ENCODE data around the gene TAF10.

Gene TAF10

DNA sequence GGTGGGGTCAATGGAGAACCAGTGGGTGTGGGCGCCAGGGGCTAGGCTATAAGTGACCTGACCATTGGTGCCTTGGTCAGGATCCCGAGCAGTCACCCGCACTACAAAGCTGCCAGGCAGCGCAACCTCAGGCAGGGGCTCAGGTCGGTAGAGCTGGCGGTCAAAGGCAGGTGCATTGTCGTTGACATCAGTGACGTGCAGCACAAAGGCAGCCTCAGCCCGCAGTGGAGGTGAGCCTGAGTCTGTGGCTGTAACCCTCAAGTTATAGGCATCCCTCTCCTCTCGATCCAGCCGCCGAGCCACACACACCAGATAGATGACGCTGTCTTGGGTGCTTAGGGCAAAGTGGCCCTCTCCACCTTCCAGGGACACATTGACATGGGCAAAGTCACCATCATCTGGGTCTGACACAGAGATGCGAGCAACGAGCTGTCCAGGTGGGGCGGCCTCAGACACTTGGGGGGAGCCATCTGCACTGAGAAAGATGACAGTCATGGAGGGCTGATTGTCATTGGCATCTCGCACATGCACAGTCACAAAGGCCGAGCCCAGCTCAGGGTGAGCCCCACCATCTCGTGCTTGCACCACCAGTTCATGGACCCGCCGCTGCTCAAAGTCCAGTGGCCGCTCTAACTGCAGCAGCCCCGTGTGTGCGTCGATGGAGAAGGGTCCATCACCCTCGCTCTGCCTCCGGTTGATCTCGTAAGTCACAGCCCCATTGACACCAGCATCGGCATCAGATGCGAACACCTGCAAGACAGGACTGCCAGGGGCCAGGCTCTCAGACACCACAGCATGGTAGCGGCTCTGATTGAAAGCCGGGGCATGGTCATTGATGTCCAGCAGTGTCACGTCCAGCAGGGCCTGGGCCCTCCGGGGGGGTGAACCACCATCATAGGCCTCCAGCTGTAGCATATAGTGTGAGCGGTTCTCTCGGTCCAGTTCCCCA lies 28.3 kb upstream of the TAF10 start:
- no peak for DNase-seq (ENCODE audit: low read depth)

DNA sequence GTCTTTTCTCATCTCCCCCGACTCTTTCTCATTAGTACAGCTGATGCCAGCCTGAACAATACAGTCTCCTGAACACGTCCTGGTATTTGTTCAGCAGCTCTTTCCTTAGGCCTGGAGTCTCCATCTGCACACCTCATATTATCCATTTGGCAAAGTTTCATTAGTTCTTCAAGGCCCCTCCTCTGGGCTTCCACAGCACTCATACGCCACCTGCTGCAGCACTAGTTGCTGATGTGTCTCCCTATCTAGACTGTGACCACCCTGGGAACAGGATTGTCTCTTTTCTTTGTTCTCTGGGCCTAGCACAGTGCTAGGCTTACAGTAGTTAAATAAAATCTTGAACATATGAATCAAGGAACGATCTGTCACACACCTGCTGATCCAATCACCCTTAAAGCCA lies 26.4 kb upstream of the TAF10 start:
- DNase-seq (ENCODE audit: low read depth) = no peak

DNA sequence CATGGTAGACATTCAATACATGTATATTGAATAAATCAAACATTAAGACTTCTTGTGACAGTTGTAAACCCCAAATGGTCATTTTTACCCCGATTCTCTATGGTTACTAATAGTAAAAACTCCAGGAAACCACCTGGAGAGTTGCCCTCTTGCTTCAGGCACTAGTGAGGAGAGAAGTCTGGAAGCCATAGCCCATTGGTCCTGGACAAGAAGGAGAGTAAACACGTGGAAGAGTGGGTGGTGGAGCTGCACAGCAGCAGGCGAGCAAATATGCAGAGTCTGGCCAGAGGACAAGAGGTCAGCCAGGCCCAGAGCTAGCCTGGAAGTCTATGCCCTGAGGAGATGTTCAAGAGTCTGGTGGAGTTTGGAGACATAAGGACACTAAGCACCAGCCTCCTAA lies 25.9 kb upstream of the TAF10 start:
- no peak for DNase-seq (ENCODE audit: low read depth)

DNA sequence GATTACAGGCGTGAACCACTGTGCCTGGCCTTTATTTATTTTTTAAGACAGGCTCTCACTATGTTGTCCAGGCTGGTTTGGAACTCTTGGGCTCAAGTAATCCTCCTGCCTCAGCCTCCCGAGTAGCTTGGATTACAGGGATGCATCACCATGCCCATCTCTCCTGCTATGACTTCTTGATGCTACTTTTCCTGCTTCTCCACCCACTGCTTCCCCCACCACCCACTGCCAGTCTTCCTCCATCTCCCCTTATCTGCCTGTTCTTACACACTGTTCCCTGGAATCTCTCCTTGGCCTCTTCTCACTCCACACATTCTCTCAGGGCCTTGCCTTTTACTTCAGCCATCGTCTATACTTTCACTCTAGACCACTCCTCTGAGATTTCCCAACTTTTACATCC lies 24.5 kb upstream of the TAF10 start:
- no peak for DNase-seq (ENCODE audit: low read depth)

DNA sequence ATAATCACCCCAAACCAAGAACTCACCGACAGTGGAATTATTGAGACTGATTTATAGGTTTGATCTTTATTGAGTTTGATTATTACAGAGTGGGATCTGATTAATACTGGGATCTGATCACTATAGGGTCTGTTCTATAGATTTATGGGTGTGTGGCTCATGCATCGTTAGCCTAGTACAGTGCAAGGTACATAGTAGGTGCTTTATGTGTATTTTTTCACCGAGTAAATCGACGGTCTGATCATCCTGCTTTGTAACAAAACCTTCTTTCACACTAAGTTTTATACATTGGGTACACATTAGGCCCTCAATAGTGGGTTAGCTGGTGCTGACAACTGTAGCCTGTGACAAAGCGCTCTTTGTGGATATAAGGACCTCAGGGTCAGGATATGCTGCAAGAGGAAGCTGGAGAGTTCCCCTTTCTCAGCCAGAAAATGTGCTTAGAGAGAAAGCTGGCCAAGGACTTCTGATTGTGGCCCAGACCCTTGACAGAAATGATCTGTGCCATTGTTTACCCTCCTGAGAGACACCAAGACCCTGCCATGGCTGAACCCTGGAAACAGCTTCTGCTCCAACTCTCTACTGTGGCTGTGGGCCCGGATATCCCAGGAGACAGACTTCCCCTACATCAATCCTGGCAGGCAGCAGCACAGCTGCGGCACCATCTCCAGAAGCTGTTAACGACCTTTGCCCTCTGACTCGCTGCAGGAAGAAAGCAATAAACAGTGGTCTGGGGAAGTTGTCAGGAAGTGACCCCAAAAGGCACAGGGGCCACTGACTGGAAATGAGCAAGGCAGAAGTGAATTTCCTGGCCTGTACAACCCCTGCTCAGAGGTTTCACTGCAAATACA lies 23.3 kb upstream of the TAF10 start:
- DNase-seq (ENCODE audit: low read depth) = no peak

DNA sequence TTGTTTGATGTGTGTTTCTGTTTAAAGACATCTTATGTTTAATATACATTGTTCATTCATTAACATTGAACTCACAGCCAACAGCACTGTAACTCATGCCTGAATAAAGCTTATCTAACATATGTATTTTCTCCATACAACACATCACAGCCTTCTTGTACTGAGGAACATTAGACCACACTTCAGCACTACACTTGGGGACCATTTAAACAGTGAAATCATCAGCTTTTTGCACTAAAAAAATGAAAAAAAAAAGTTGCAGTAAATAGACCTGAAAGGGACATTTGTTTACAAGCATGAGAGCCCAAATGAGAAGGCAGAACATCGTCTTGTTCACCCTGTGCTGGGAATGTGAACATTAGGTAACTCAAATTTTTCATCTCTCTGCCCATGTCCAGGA lies 22.5 kb upstream of the TAF10 start:
- DNase-seq (ENCODE audit: low read depth) = no peak

DNA sequence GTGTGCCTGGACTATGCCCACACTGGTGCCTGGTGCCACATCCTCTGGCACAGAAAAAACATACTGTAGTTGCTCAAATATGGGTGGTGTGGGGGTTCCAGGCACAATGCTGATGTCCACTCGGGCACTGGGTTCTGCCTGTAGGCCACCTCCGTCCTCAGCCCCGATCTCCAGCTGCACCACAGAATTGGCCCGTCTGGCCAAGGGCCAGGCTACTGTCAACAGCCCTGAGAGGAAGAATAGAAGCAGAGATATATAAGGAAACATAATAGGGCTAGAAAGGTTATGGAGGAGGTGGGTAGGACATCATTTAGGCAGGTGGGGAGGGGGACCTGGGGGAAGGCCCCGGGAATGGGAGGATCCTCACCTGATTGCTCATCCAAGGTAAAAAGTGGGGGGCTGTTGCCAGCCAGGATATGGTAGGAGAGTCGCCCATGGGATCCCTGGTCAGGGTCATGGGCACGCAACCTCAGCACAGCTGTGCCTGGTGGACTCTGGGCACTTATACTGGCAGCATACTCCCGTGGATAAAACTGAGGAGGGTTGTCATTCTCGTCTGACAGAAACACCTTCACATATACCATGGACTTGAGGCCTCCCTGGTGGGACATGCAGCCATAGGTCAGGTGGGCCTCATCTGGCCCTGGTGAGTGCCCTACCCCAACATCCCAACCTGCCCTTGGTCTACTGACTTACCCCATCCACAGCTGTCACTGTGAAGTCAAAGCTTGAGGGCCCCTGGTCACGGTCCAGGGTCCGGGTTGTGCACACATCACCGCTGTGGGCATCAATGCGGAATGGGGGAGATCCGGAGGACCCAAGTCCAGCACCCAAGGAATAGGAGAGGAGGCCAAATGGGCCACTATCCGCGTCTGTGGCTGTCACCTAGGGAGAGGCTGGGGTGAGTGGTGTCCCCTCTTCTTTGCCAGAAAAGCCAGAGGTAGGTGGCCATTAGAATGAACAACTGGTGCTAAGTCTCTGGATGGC lies 21.7 kb upstream of the TAF10 start:
- no peak for DNase-seq (ENCODE audit: low read depth)

DNA sequence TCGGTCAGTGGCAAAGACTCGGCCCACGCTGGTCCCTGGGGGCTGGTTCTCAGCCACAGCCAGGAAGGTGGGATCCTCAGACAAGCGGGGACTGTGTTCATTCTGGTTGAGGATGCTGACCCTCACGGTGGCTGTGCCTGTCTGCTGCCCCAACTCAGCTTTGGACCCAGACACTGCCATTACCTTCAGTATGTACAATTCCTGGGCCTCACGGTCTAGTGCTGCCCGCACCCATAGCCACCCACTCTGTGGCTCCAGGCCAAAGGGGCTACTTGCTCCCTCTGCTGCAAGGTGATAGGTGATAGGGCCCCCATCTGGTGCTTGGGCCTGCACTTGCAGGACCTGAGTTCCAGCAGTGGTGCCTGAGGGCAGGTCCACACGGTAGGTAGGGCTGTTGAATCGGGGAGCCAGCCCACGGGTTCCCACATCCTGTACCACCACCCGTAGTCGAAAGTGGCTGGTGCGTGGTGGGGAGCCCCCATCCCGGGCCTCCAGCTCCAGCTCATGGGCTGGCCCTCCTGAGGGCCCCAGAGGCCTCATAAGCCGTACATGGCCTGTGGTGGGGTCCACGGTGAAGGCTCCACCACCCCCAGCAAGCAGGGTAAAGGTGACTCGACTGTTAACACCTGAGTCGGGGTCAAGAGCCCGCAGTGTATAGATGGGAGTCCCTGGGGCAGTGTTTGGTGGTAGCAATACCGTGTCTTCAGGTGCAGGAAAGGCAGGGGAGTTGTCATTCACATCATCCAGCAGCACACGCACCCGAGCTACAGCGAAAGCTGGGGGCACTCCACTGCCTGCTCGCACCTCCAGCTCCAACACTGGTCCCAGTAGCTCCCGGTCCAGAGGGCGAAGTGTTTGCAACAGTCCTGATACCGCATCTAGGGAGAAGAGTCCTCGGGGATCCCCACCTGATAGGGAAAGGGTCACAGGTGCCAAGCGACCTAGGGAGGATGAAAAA lies 20.4 kb upstream of the TAF10 start:
- no peak for DNase-seq (ENCODE audit: low read depth)

DNA sequence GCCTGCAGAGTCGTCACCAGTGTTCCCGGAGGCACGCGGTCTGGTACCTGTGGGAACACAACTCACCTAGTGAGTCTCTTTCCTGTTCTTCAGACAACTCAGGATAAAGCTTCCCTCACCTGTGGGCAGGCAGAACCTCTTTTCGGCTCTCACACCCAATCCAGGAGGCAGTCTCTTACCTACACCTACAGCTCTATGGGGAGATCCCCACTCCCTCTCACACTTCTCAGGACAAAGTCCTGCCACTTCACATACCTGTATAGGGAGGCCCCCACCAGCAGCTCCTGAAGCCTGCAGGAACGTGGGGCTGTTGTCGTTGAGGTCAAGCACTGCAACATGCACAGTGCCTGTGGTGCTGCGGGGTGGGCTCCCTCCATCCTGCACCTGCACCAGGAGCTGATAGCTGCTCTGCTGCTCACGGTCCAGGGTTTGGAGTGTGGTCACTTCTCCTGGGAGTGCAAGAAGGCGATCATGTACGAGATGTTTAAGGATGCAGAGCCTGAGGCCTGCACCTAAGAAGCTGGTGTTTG lies 19.4 kb upstream of the TAF10 start:
- no peak for DNase-seq (ENCODE audit: low read depth)

DNA sequence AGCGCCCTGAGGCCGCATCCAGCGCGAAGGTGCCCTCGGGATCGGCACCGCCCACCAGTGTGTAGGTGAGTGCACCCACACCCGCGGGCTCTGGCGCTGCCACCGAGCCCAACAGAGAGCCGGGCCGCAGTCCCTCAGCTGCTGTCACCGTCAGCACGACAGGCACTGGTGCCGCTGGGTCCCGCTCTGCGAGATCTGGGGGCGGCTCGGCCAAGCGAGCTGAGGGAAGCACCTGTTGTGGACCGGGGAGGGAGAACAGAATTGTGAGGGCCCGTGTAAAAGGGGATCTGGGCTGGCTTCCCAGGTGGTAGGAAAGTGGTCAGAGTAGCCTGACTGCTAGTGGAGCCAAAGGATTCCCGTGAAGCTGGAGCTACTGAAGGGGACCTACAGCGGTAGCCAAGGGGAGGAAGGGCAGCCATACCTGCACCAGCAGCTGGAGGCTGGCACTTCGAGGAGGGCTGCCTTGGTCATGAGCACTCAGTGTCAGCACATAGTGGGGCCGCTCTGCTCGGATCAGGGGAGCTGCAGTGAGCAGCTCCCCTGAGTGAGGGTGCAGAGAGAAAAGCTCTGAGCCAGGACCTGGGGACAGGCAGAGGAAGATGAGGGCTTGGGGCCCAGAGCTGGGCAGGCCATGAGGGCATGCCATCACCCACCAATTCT lies 18.7 kb upstream of the TAF10 start:
- DNase-seq (ENCODE audit: low read depth) = no peak

DNA sequence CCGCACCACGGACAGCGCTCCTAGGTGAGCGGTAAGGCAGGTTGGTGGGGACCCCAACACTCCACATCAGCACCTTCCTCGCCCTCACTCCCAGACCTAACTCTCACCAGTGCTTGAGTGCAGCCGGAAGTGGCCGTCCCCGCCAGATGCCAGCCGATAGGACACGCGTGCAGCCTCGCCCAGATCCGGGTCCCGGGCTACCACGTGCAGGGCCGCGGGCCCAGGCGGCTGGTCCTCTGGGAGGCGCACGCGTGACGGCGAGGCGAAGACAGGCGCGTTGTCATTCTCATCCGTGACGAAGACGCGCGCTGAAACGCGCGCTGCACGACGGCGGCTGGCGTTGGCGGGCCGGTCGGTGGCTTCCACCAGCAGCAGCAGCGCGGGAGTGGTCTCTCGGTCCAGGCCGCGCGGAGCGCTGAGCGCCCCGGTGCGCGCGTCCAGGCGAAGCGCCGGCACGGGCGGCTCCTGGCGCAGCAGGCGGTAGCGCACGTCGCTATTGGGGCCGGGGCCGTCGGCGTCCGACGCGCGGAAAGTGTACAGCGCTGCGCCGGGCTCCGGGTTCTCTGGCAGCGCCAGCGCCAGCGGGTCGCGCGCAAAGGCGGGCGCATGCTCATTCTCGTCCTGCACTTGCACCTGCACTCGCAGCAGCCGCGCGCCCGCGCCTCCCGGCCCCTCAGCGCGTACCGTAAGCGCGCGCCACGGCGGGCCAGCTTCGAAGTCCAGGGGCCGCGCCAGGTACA lies 18.0 kb upstream of the TAF10 start:
- DNase-seq (ENCODE audit: low read depth) = no peak

DNA sequence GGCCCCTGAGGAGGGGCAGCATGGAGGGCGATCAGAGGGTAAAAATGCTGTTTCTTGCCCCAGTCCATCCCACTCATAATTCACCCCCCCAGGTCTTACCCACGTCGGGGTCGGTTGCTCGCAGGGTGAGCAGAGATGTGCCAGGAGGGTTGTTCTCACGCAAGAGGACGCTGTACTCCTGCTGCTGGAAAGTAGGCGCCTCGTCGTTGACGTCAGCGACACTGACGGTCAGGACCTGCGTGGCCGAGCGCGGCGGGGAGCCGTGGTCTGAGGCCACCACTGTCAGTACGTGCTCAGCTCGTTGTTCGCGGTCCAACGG lies 17.5 kb upstream of the TAF10 start:
- no peak for DNase-seq (ENCODE audit: low read depth)

DNA sequence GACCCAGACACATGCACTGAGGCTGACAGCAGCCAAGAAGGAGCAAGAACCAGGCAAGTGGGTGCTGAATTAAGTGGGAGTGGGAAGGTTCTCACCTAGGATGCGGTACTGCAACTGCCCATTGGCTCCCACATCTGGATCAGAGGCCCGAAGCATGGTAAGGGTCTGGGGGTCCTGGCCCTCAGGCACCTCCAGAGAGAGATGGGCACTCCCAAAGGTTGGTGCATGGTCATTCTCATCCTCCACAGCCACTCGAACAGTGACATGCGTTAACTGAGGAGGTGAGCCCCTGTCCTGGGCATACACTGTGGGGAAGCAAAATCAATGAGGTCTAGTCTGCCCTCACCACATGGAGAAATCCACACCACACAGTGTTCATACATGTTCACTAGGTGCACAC lies 16.5 kb upstream of the TAF10 start:
- no peak for DNase-seq (ENCODE audit: low read depth)

DNA sequence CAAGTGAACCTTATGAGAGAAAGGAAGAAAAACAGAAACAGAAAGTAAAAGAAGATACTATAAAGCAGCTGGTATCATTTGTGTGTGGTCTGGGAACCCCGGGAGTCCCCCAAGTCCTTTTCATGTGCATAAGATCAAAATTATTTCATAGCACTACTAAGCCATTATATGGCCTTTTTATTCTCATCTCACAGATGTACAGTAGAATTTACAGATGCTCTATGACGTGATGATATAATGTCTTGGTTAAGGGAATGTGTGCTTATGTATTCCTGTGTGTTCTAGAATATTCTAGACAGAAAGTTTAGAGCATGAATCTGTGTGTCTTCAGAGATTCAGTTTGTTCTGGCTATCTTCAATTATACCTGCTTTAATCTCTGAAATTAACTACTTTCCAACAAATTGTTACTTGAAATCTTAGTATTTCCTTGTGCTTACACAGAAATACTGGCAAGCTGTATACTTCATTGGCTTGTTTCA lies 15.8 kb upstream of the TAF10 start:
- no peak for DNase-seq (ENCODE audit: low read depth)

DNA sequence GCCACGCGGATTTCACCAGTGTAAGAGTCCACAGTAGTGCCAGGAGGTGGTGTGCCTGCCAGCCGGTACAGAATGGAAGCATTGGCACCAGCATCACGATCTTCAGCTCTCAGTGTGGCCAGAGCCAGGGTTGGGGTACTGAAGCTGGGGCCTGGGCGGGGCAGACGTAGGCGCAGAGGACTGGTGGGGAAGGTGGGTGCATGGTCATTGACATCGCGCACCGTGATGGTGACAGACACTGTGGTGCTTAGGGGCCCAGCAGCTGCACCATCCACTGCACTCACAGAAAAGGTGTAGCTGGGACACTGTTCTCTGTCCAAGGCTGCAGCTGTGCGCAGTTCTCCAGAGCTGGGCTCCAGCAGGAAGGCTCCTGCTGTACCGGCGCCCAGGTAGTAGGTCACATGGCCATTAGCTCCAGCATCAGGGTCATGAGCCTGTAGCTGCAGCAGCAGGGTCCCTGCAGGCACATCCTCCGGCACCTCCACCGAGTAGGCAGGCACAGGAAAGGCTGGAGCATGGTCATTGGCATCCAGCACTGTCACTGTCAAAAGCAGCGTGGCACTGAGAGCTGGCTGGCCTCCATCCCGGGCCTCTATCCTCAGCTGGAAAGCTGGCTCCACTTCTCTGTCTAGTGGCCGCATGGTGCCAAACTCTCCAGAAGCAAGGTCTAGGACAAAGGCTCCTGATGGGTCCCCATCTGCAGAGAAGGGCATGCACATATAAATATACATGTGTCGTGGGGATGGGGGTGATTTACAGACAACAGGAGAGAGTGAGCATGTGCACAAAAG lies 15.2 kb upstream of the TAF10 start:
- no peak for DNase-seq (ENCODE audit: low read depth)

DNA sequence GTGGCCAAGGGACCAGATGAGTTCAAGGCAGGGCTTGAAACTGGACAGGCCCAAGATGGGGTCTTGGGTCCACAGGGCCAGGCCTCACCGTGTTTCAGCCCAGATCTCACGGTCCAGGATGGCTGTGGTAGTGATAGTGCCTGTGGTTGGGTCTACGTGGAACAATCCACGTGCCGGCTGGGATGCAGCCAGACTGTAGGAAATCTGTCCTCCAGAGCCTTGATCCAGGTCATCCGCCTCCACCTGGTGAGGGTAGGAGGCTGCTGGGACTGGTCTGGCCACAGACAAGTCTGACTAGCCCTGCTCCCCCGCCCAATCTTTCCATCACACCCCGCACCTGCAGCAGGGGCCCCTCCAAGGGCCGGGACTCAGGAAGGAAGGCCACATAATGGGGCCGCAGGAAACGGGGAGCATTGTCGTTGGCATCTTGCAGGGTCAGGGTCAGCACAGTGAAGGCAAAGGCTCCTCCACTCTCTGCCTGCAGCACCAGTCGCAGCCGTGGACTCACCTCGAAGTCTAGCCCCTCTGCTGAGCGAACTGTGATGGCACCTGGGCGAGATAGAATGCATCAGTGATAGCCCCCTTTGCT lies 13.9 kb upstream of the TAF10 start:
- no peak for DNase-seq (ENCODE audit: low read depth)

DNA sequence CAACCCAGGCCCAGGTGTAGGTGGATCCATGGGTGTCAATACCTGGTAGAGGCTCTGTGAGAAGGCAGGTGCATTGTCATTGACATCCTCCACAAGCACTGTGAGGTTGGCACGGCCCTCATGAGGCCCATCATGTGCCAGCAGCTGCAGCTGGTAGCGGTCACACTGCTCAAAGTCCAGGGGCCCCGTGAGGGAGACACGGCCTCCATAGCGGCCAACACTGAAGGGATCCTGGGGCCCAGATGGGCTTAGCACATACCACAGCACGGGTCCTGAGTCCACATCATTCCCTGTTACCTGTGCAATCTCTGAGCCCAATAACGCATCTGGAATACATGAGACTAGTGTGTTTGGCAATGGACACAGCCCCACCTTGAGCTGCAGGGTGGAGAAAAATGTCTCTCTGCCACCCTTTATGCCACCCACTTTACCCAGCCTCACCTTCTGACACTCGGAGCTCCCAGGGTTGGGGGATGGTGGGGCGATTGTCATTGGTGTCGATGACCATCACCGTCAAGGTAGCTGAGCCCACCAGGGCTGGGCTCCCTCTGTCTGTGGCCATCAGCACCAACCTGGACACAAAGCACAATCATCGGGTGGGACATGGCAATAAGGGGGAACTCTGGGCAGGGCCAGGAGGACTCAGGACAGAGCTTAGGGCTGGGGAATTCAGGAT lies 13.3 kb upstream of the TAF10 start:
- DNase-seq (ENCODE audit: low read depth) = no peak

Measured in HS-27A (cell line).